ENCODE measurements around the gene ZNF554.

DNA sequence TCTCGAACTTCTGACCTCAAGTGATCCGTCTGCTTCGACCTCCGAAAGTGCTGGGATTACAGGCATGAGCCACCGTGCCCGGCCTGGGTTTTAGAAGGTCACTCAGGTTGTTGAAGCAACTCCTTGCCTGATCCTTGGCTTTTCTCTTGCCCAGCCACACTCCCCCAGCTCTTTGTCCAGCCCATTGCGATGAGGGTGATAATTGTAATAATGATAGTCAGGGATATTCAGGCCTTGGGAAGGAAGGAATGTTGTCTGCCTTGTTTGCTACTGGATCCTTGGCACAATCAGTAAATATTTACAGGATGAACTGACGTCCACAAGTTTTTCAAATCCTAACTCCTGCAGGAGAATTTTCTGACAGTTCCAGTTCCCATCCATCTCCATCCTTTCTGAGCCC lies 32.6 kb upstream of the ZNF554 start:
- TF ChIP-seq, protein P1, sequence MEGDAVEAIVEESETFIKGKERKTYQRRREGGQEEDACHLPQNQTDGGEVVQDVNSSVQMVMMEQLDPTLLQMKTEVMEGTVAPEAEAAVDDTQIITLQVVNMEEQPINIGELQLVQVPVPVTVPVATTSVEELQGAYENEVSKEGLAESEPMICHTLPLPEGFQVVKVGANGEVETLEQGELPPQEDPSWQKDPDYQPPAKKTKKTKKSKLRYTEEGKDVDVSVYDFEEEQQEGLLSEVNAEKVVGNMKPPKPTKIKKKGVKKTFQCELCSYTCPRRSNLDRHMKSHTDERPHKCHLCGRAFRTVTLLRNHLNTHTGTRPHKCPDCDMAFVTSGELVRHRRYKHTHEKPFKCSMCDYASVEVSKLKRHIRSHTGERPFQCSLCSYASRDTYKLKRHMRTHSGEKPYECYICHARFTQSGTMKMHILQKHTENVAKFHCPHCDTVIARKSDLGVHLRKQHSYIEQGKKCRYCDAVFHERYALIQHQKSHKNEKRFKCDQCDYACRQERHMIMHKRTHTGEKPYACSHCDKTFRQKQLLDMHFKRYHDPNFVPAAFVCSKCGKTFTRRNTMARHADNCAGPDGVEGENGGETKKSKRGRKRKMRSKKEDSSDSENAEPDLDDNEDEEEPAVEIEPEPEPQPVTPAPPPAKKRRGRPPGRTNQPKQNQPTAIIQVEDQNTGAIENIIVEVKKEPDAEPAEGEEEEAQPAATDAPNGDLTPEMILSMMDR (conservative IDR thresholded peaks at IDR 0.05), result no peak
- TF ChIP-seq ZFX (IDR thresholded peaks at IDR 0.05), result no peak

All from C4-2B (cell line).